ENCODE data around the gene FAM117B. TPM values are rescaled to one million over a fixed set of nuclear protein-coding genes. Genes with fewer than 3 reads are reported as not detected.

FAM117B gene
- total RNA-seq, 1 experiment from 2014 or later = 2.4 TPM

- Mint-ChIP-seq H3K4me1 (ENCODE audit: insufficient read depth, unreplicated experiment) (peaks cover 12% of the 10 kb centered on the region), H3K4me3 (ENCODE audit: unreplicated experiment) (no peak overlapping the region), H3K9me3 (ENCODE audit: unreplicated experiment) (peaks cover 5% of the 10 kb centered on the region), H3K36me3 (ENCODE audit: insufficient read depth, unreplicated experiment) (no peaks in the 10 kb centered on the region), H3K27me3 (ENCODE audit: insufficient read depth, unreplicated experiment) (no peaks in the 10 kb centered on the region), H3K27ac (ENCODE audit: low read depth, unreplicated experiment) (no peak overlapping the region)
- intact Hi-C loops (cut with micrococcal nuclease) = no loop called here
- no peak for TF ChIP-seq CTCF (IDR thresholded peaks at IDR 0.05; ENCODE audit: unreplicated experiment)
- DNase-seq (ENCODE audit: unreplicated experiment) = peak; percentile 11
- POLR2A ChIA-PET = interaction anchor here (1.0 to 1.1 kb wide), 2 partner anchors 13 to 85 kb away, joined by 3 read pairs; no protein-coding TSS in a partner anchor
- CTCF ChIA-PET = no interaction called here
- no TSS peak for BruUV-seq (replicated peaks)
These were observed 86.9 kb downstream of the FAM117B start for GRCh38 chr2:202721621-202722020.

GRCh38 chr2:202723746-202724145, 89.0 kb downstream of the FAM117B start:
- ChIA-PET POLR2A (no interaction called here), CTCF (interaction anchor here (0.8 kb wide), 1 partner anchor 116 kb away, joined by 3 read pairs; no protein-coding TSS in a partner anchor)
- no peak for DNase-seq (ENCODE audit: unreplicated experiment)
- intact Hi-C loops (cut with micrococcal nuclease) = no loop called here
- Mint-ChIP-seq H3K27ac (ENCODE audit: low read depth, unreplicated experiment) (no peak overlapping the region), H3K27me3 (ENCODE audit: insufficient read depth, unreplicated experiment) (no peaks in the 10 kb centered on the region), H3K9me3 (ENCODE audit: unreplicated experiment) (no peaks in the 10 kb centered on the region), H3K4me3 (ENCODE audit: unreplicated experiment) (no peak overlapping the region), H3K4me1 (ENCODE audit: insufficient read depth, unreplicated experiment) (peaks cover 3% of the 10 kb centered on the region), H3K36me3 (ENCODE audit: insufficient read depth, unreplicated experiment) (no peaks in the 10 kb centered on the region)
- TF ChIP-seq CTCF (IDR thresholded peaks at IDR 0.05; ENCODE audit: unreplicated experiment) = no peak
- no TSS peak for BruUV-seq (replicated peaks)

- ChIA-PET CTCF (interaction anchor here (0.6 kb wide), 1 partner anchor 408 kb away, joined by 3 read pairs; no protein-coding TSS in a partner anchor), POLR2A (interaction anchor here (0.6 to 1.8 kb wide), 2 partner anchors 9 to 146 kb away, joined by 3 to 5 read pairs; no protein-coding TSS in a partner anchor)
- TF ChIP-seq CTCF (IDR thresholded peaks at IDR 0.05; ENCODE audit: unreplicated experiment) = no peak
- Mint-ChIP-seq H3K27ac (ENCODE audit: low read depth, unreplicated experiment) (no peak overlapping the region), H3K4me1 (ENCODE audit: insufficient read depth, unreplicated experiment) (no peaks in the 10 kb centered on the region), H3K36me3 (ENCODE audit: insufficient read depth, unreplicated experiment) (no peaks in the 10 kb centered on the region), H3K4me3 (ENCODE audit: unreplicated experiment) (no peak overlapping the region), H3K27me3 (ENCODE audit: insufficient read depth, unreplicated experiment) (no peaks in the 10 kb centered on the region), H3K9me3 (ENCODE audit: unreplicated experiment) (no peaks in the 10 kb centered on the region)
- DNase-seq (ENCODE audit: unreplicated experiment) = no peak
- intact Hi-C loops (cut with micrococcal nuclease) = no loop called here
- BruUV-seq (replicated peaks) = no TSS peak
These were observed 91.3 kb downstream of the FAM117B start for GRCh38 chr2:202726070-202726469.

GRCh38 chr2:202736826-202737225, 102.1 kb downstream of the FAM117B start:
- DNase-seq (ENCODE audit: unreplicated experiment) = no peak
- ChIA-PET POLR2A (no interaction called here), CTCF (interaction anchor here (0.6 kb wide), 1 partner anchor 375 kb away, joined by 4 read pairs; no protein-coding TSS in a partner anchor)
- H3K27ac Mint-ChIP-seq (ENCODE audit: low read depth, unreplicated experiment) = no peak overlapping the region
- peaks cover 14% of the 10 kb centered on the region for H3K9me3 Mint-ChIP-seq (ENCODE audit: unreplicated experiment)
- H3K4me1 Mint-ChIP-seq (ENCODE audit: insufficient read depth, unreplicated experiment) = no peaks in the 10 kb centered on the region
- no peaks in the 10 kb centered on the region for H3K27me3 Mint-ChIP-seq (ENCODE audit: insufficient read depth, unreplicated experiment)
- TF ChIP-seq CTCF (IDR thresholded peaks at IDR 0.05; ENCODE audit: unreplicated experiment) = no peak
- intact Hi-C loops (cut with micrococcal nuclease) = no loop called here
- no peak overlapping the region for H3K4me3 Mint-ChIP-seq (ENCODE audit: unreplicated experiment)
- no TSS peak for BruUV-seq (replicated peaks)
- no peaks in the 10 kb centered on the region for H3K36me3 Mint-ChIP-seq (ENCODE audit: insufficient read depth, unreplicated experiment)
